PC-9 (cell line): ENCODE data around the gene CNTN5. TPM values are rescaled to one million over a fixed set of nuclear protein-coding genes. Genes with fewer than 3 reads are reported as not detected.
A peak's percentile ranks its signal among the peaks of the same experiment; 100 is the strongest.

ENCODE experiments used
- BruUV-seq: library from RNA; stranded (reverse); fragments of 400-500 nt; replicated peaks from 2 replicates; lab custom pipeline; 2021; lab: Mats Ljungman, UMichigan
- CTCF ChIA-PET: fragments of 300-600 bp; sonication (Branson Sonifier 250); formaldehyde crosslinking; loops from one replicate; lab custom pipeline; 2022; ENCODE audit warnings: antibody characterized with exemption; lab: Charles Lee
- POLR2A ChIA-PET: fragments of 300-600 bp; sonication (Branson Sonifier 250); formaldehyde crosslinking; loops from one replicate; lab custom pipeline; 2022; ENCODE audit warnings: antibody characterized with exemption; ENCODE audit not compliant: unreplicated experiment; lab: Charles Lee
- DNase-seq, 2 experiments: peaks; one replicate each; pipeline versions ENCODE4 v3.0.0 to v3.0.0-alpha.2; 2015 to 2022; ENCODE audit warnings: mixed read lengths in 1 of 2
- H2AFZ ChIP-seq: fragments of 200-600 bp; sonication (generic); 2 replicates; pipeline ENCODE4 v1.8.1; 2017; ENCODE audit warnings: antibody characterized with exemption
- H3F3A ChIP-seq: fragments of 200-600 bp; sonication (generic); 2 replicates; pipeline ENCODE4 v1.8.1; 2017; ENCODE audit warnings: antibody characterized with exemption, mild to moderate bottlenecking, low read depth; ENCODE audit not compliant: insufficient read depth
- H3K27ac ChIP-seq: fragments of 200-600 bp; sonication (generic); 2 replicates; pipeline ENCODE4 v1.6.1; 2016; ENCODE audit warnings: mixed run types
- H3K27me3 ChIP-seq: fragments of 200-600 bp; sonication (generic); 2 replicates; pipeline ENCODE4 v1.6.1; 2016; ENCODE audit warnings: low read depth, mixed run types; ENCODE audit not compliant: insufficient read depth
- H3K36me3 ChIP-seq: fragments of 200-600 bp; sonication (generic); 2 replicates; pipeline ENCODE4 v1.6.1; 2016; ENCODE audit warnings: low read depth, mixed run types
- H3K4me1 ChIP-seq: fragments of 200-600 bp; sonication (generic); replicated peaks from 2 replicates; pipeline ENCODE4 v1.6.1; 2016; ENCODE audit warnings: mixed run types; ENCODE audit not compliant: insufficient read depth
- H3K4me2 ChIP-seq: fragments of 200-600 bp; sonication (generic); 2 replicates; pipeline ENCODE4 v1.6.1; 2017; ENCODE audit warnings: mixed run types
- H3K4me3 ChIP-seq: fragments of 200-600 bp; sonication (generic); 2 replicates; pipeline ENCODE4 v1.6.1; 2016; ENCODE audit warnings: mixed run types
- H3K79me2 ChIP-seq: fragments of 200-600 bp; sonication (generic); 2 replicates; pipeline ENCODE4 v1.6.1; 2017; ENCODE audit warnings: low read depth, mixed run types
- H3K9me2 ChIP-seq: fragments of 200-600 bp; sonication (generic); 2 replicates; pipeline ENCODE4 v1.8.1; 2017; ENCODE audit warnings: mild to moderate bottlenecking; ENCODE audit not compliant: insufficient read depth
- H3K9me3 ChIP-seq: fragments of 200-600 bp; sonication (generic); 2 replicates; pipeline ENCODE4 v1.8.1; 2016; ENCODE audit warnings: low read depth; ENCODE audit not compliant: insufficient read depth
- H4K20me1 ChIP-seq: fragments of 200-600 bp; sonication (generic); 2 replicates; pipeline ENCODE4 v1.8.1; 2017; ENCODE audit not compliant: insufficient read depth
- EZH2 ChIP-seq: fragments of 200-600 bp; sonication (generic); IDR thresholded peaks from 2 replicates; pipeline ENCODE4 v1.8.0; 2017; ENCODE audit warnings: antibody characterized with exemption, low read depth
- intact Hi-C: fragments of 100-400 bp; cut with micrococcal nuclease; formaldehyde crosslinking; loops from one replicate; pipeline ENCODE4 v1.10.0; 2022; ENCODE audit not compliant: unreplicated experiment
- total RNA-seq: library from RNA; stranded (reverse); gene quantifications from 2 replicates; pipeline ENCODE4 v1.2.3, GENCODE V29; 2021
- TF ChIP-seq, protein P1 (sequence below): fragments of 200-600 bp; sonication (generic); conservative IDR thresholded peaks from 2 replicates; pipeline ENCODE4 v1.6.1; 2017; ENCODE audit warnings: mixed run types, antibody characterized with exemption, mild to moderate bottlenecking, moderate library complexity

Gene CNTN5
- total RNA-seq, 1 experiment from 2014 or later, result not detected

DNA sequence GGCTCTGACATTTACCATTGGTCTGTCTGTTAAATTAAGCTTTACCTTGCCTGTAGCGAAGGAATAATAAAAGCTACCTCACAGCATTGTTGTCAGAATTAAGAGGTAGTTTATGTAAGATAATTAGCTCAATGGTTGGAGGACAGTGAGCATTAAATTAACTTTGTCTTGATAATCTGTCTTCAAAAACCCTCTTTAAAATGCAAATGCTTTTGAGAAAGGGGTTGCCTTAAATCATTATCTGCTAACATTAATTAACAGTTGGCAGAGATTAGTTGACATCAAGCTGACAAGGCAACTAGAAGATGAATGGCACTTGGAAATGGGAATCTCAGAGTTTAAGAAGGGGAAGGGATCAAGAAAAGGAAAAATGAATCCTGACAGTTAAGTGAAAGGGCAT, 905.2 kb downstream of the CNTN5 start:
- Histone ChIP-seq H3K9me2 (no peaks in the 10 kb centered on the region), H4K20me1 (no peaks in the 10 kb centered on the region; the same call in 1 of the 2 replicates), H3F3A (no peaks in the 10 kb centered on the region), H3K36me3 (no peaks in the 10 kb centered on the region), H3K27ac (no peak overlapping the region), H3K4me2 (no peak overlapping the region), H2AFZ (no peak overlapping the region), H3K27me3 (no peaks in the 10 kb centered on the region), H3K9me3 (no peaks in the 10 kb centered on the region), H3K79me2 (no peaks in the 10 kb centered on the region), H3K4me1 (no peaks in the 10 kb centered on the region), H3K4me3 (no peak overlapping the region)
- ChIA-PET POLR2A (no interaction called here), CTCF (no interaction called here)
- DNase-seq, result peak in 1 of 2 experiments; percentile 25
- intact Hi-C loops, result no loop called here
- TF ChIP-seq, protein P1, sequence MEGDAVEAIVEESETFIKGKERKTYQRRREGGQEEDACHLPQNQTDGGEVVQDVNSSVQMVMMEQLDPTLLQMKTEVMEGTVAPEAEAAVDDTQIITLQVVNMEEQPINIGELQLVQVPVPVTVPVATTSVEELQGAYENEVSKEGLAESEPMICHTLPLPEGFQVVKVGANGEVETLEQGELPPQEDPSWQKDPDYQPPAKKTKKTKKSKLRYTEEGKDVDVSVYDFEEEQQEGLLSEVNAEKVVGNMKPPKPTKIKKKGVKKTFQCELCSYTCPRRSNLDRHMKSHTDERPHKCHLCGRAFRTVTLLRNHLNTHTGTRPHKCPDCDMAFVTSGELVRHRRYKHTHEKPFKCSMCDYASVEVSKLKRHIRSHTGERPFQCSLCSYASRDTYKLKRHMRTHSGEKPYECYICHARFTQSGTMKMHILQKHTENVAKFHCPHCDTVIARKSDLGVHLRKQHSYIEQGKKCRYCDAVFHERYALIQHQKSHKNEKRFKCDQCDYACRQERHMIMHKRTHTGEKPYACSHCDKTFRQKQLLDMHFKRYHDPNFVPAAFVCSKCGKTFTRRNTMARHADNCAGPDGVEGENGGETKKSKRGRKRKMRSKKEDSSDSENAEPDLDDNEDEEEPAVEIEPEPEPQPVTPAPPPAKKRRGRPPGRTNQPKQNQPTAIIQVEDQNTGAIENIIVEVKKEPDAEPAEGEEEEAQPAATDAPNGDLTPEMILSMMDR, result no peak
- TF ChIP-seq EZH2, result no peak
- BruUV-seq, result no TSS peak

DNA sequence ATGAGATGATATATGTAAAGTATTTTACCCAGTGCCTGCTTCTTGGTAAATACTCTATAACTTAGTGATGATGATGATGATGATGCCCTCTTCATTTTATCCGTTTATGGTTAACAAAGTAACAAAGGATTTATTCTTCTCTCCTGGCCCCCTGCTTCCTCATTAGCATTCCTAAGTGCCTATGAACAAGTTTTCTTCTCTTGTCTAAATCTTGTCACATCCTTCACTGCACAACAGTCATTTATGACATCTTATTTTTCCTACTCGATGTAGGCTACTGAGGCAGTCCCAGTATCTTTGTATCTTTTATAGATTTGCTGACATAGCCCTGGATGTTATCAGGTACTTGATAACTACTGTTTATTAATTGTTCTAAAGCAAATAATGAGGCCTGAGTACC, 911.9 kb downstream of the CNTN5 start:
- Histone ChIP-seq H3F3A (no peaks in the 10 kb centered on the region), H3K79me2 (no peaks in the 10 kb centered on the region), H3K4me2 (no peak overlapping the region), H3K4me1 (no peaks in the 10 kb centered on the region), H3K9me2 (no peaks in the 10 kb centered on the region), H3K27ac (no peak overlapping the region), H3K9me3 (no peaks in the 10 kb centered on the region), H2AFZ (no peak overlapping the region), H3K27me3 (no peaks in the 10 kb centered on the region), H3K36me3 (no peaks in the 10 kb centered on the region), H3K4me3 (no peak overlapping the region), H4K20me1 (no peaks in the 10 kb centered on the region; the same call in 1 of the 2 replicates)
- CTCF ChIA-PET, result no interaction called here
- TF ChIP-seq EZH2, result no peak
- TF ChIP-seq, protein P1, result no peak
- DNase-seq, result peak in 1 of 2 experiments; percentile 16
- POLR2A ChIA-PET, result no interaction called here
- no TSS peak for BruUV-seq
- intact Hi-C loops, result no loop called here

- no peaks in the 10 kb centered on the region for H3K9me2 ChIP-seq
- H3K36me3 ChIP-seq, result no peaks in the 10 kb centered on the region
- H3K9me3 ChIP-seq, result no peaks in the 10 kb centered on the region
- TF ChIP-seq EZH2, result no peak
- TF ChIP-seq, protein P1, result no peak
- DNase-seq, result peak in 1 of 2 experiments; percentile 18
- ChIA-PET POLR2A (no interaction called here), CTCF (interaction anchor here (0.6 kb wide), 1 partner anchor 33 kb away, joined by 7 read pairs; no protein-coding TSS in a partner anchor)
- H3K79me2 ChIP-seq, result no peaks in the 10 kb centered on the region
- no peaks in the 10 kb centered on the region for H3K4me1 ChIP-seq
- intact Hi-C loops, result no loop called here
- no peaks in the 10 kb centered on the region for H3K27me3 ChIP-seq
- no peak overlapping the region for H3K27ac ChIP-seq
- H3K4me3 ChIP-seq, result no peak overlapping the region
- no peak overlapping the region for H2AFZ ChIP-seq
- no TSS peak for BruUV-seq
- H3K4me2 ChIP-seq, result no peak overlapping the region
- no peaks in the 10 kb centered on the region; the same call in 1 of the 2 replicates for H4K20me1 ChIP-seq
- H3F3A ChIP-seq, result no peaks in the 10 kb centered on the region
Observed at GRCh38 chr11:99934008-99934407, 913.3 kb downstream of the CNTN5 start.
